HK-2 (cell line): Measurements from ENCODE around the gene POU2F1.

ENCODE experiments used
- DNase-seq: peaks from one replicate; pipeline ENCODE4 v3.0.0-alpha.2; 2018; ENCODE audit not compliant: unreplicated experiment

POU2F1 gene

GRCh38 chr1:167423684-167424619, 203.3 kb downstream of the POU2F1 start:
- no peak for DNase-seq

- DNase-seq = no peak
Measured at GRCh38 chr1:167425482-167425881, 204.8 kb downstream of the POU2F1 start.

- DNase-seq = no peak
Measured at GRCh38 chr1:167426716-167427115, 206.0 kb downstream of the POU2F1 start.

- no peak for DNase-seq
Measured at GRCh38 chr1:167427848-167428247, 207.2 kb downstream of the POU2F1 start.

- DNase-seq = no peak
Measured at GRCh38 chr1:167428395-167428794, 207.7 kb downstream of the POU2F1 start.

GRCh38 chr1:167429612-167430011, 208.9 kb downstream of the POU2F1 start:
- no peak for DNase-seq

GRCh38 chr1:167430134-167430848, 209.6 kb downstream of the POU2F1 start:
- no peak for DNase-seq

- DNase-seq = no peak
Measured at GRCh38 chr1:167430849-167431242, 210.2 kb downstream of the POU2F1 start.

GRCh38 chr1:167431261-167431908, 210.7 kb downstream of the POU2F1 start:
- DNase-seq = no peak

GRCh38 chr1:167431909-167432650, 211.4 kb downstream of the POU2F1 start:
- DNase-seq = no peak

- DNase-seq = no peak
Measured at GRCh38 chr1:167432780-167433179, 212.1 kb downstream of the POU2F1 start.

GRCh38 chr1:167433884-167434283, 213.2 kb downstream of the POU2F1 start:
- no peak for DNase-seq

- DNase-seq = no peak
Measured at GRCh38 chr1:167434306-167434705, 213.6 kb downstream of the POU2F1 start.

- no peak for DNase-seq
Measured at GRCh38 chr1:167435484-167435883, 214.8 kb downstream of the POU2F1 start.

GRCh38 chr1:167438171-167439138, 217.8 kb downstream of the POU2F1 start:
- no peak for DNase-seq

GRCh38 chr1:167439301-167439988, 218.8 kb downstream of the POU2F1 start:
- DNase-seq = peak; percentile 50

GRCh38 chr1:167440345-167440744, 219.7 kb downstream of the POU2F1 start:
- DNase-seq = no peak

GRCh38 chr1:167440776-167441175, 220.1 kb downstream of the POU2F1 start:
- no peak for DNase-seq

- no peak for DNase-seq
Measured at GRCh38 chr1:167441222-167441621, 220.5 kb downstream of the POU2F1 start.
